Brain microvascular endothelial cell (primary cell): ENCODE measurements around the gene SNAPC2.

ENCODE experiments used
- DNase-seq: peaks from one replicate; pipeline ENCODE4 v3.0.0-alpha.2; 2020
- H3K27ac ChIP-seq: fragments of 250-450 bp; sonication (Bioruptor Pico); 2 replicates; pipeline ENCODE4 v1.5.1; 2020; ENCODE audit warnings: mild to moderate bottlenecking, moderate library complexity
- H3K27me3 ChIP-seq: fragments of 250-450 bp; sonication (Bioruptor Pico); replicated peaks from 2 replicates; pipeline ENCODE4 v1.5.1; 2020; ENCODE audit warnings: mild to moderate bottlenecking
- H3K36me3 ChIP-seq: fragments of 250-450 bp; sonication (Bioruptor Pico); replicated peaks from 2 replicates; pipeline ENCODE4 v1.5.1; 2020; ENCODE audit warnings: mild to moderate bottlenecking
- H3K4me3 ChIP-seq: 2 replicates; pipeline ENCODE4 v1.5.1; 2011; ENCODE audit warnings: low read depth, mild to moderate bottlenecking, control low read depth, low read length, moderate library complexity
- CTCF ChIP-seq: IDR thresholded peaks from 2 replicates; pipeline ENCODE4 v1.5.1; 2011; ENCODE audit warnings: low read depth, mild to moderate bottlenecking, moderate library complexity, low read length, control low read depth, inconsistent platforms; ENCODE audit errors: missing control alignments
- in situ Hi-C: cut with HindIII; loops from 2 replicates; pipeline ENCODE4 v1.10.0; 2017; ENCODE audit warnings: low sequenced_read_pairs, low pct_ligation_motif_present

Gene SNAPC2

GRCh38 chr19:7942981-7943443 is 22.9 kb downstream of the SNAPC2 start:
- H3K27me3 ChIP-seq = no peaks in the 10 kb centered on the region
- in situ Hi-C loops = no loop called here
- H3K4me3 ChIP-seq = peak overlapping the region; percentile 96
- peak overlapping the region; percentile 95 for H3K27ac ChIP-seq
- no peak for TF ChIP-seq CTCF
- no peak for DNase-seq
- peaks cover 17% of the 10 kb centered on the region for H3K36me3 ChIP-seq

GRCh38 chr19:7943444-7944176 is 23.5 kb downstream of the SNAPC2 start, which contains the start of gene TIMM44:
Gene TIMM44, minus strand, starts transcription at chr19:7943666. Its CDS starts 15 bp downstream, at chr19:7943651.
- DNase-seq = peak; percentile 100
- no peaks in the 10 kb centered on the region for H3K27me3 ChIP-seq
- no peak for TF ChIP-seq CTCF
- H3K36me3 ChIP-seq = peaks cover 11% of the 10 kb centered on the region
- peak within 1 kb of the TSS; percentile 96 for H3K4me3 ChIP-seq
- peak within 1 kb of the TSS; percentile 95 for H3K27ac ChIP-seq
- in situ Hi-C loops = no loop called here

- Histone ChIP-seq H3K4me3 (peak overlapping the region; percentile 96), H3K27ac (peak overlapping the region; percentile 79), H3K27me3 (no peaks in the 10 kb centered on the region), H3K36me3 (peaks cover 10% of the 10 kb centered on the region)
- DNase-seq = peak; percentile 92
- in situ Hi-C loops = no loop called here
- peak; percentile 82 for TF ChIP-seq CTCF
Measured at GRCh38 chr19:7944177-7944761, 24.1 kb downstream of the SNAPC2 start.

- no peaks in the 10 kb centered on the region for H3K36me3 ChIP-seq
- TF ChIP-seq CTCF = no peak
- no peaks in the 10 kb centered on the region for H3K27me3 ChIP-seq
- no peak for DNase-seq
- no peak overlapping the region for H3K4me3 ChIP-seq
- H3K27ac ChIP-seq = no peak overlapping the region
- in situ Hi-C loops = no loop called here
Measured at GRCh38 chr19:7947939-7948338, 27.8 kb downstream of the SNAPC2 start.

- no peak overlapping the region for H3K4me3 ChIP-seq
- no peak for TF ChIP-seq CTCF
Measured at GRCh38 chr19:7953060-7953459, 32.9 kb downstream of the SNAPC2 start.

More at GRCh38 chr19:7953060-7953459, 32.9 kb downstream of the SNAPC2 start:
- no peaks in the 10 kb centered on the region for H3K36me3 ChIP-seq
- in situ Hi-C loops = no loop called here
- H3K27ac ChIP-seq = no peak overlapping the region
- no peaks in the 10 kb centered on the region for H3K27me3 ChIP-seq
- no peak for DNase-seq
